GM12875 (cell line): Measurements from ENCODE around the gene VEZF1.
"Not testable (repeated sequence)": the region's sequence is repeated elsewhere in the genome, so short reads cannot be mapped to it uniquely, and the experiment has no call there.

Source experiments
- H3K4me3 ChIP-seq: one replicate; pipeline ENCODE4 v1.5.1; 2011; ENCODE audit warnings: low read depth, low read length, control low read depth
- CTCF ChIP-seq: IDR thresholded peaks from 2 replicates; pipeline ENCODE4 v1.5.1; 2011; ENCODE audit warnings: low read depth, mild to moderate bottlenecking, control low read depth, inconsistent platforms, low read length, moderate library complexity, borderline replicate concordance; ENCODE audit not compliant: insufficient read depth

VEZF1 gene

GRCh38 chr17:57983446-57983845 lies 4.6 kb downstream of the VEZF1 start:
- TF ChIP-seq CTCF: no peak
- no peak overlapping the region for H3K4me3 ChIP-seq

- TF ChIP-seq CTCF: no peak
These were observed 5.4 kb downstream of the VEZF1 start for GRCh38 chr17:57982452-57983170.

GRCh38 chr17:57980522-57980921 lies 7.5 kb downstream of the VEZF1 start:
- no peak for TF ChIP-seq CTCF
- H3K4me3 ChIP-seq: no peak overlapping the region

More at GRCh38 chr17:57982452-57983170, 5.4 kb downstream of the VEZF1 start:
- H3K4me3 ChIP-seq: no peak overlapping the region

GRCh38 chr17:57979076-57979475 lies 9.0 kb downstream of the VEZF1 start:
- no peak for TF ChIP-seq CTCF
- no peak overlapping the region for H3K4me3 ChIP-seq

- TF ChIP-seq CTCF: no peak
- no peak overlapping the region for H3K4me3 ChIP-seq
These were observed 11.5 kb downstream of the VEZF1 start for GRCh38 chr17:57976594-57976993.

GRCh38 chr17:57975044-57975443 lies 13.0 kb downstream of the VEZF1 start:
- TF ChIP-seq CTCF: no peak
- H3K4me3 ChIP-seq: no peak overlapping the region

- H3K4me3 ChIP-seq: not testable (repeated sequence)
These were observed 13.8 kb downstream of the VEZF1 start for GRCh38 chr17:57974053-57974824.
